ENCODE results near the gene MIDN. TPM values are rescaled to one million over a fixed set of nuclear protein-coding genes. Genes with fewer than 3 reads are reported as not detected.
"Not testable (repeated sequence)": the region's sequence is repeated elsewhere in the genome, so short reads cannot be mapped to it uniquely, and the experiment has no call there.

Gene MIDN
- total and polyA plus RNA-seq, 2 donors (not counting 3 experiments of a cell fraction or from before 2014, with no cell fraction given), result 20.0 to 85.9 TPM

GRCh38 chr19:1206864-1207450 is 41.4 kb upstream of the MIDN start:
- no TSS peak for BruUV-seq (replicated peaks)
- Histone ChIP-seq H3K27me3 (ENCODE audit: control insufficient read depth in 2 of 2, insufficient read depth in 2 of 2, low read length in 2 of 2) (no peaks in the 10 kb centered on the region), H3K36me3 (ENCODE audit: control insufficient read depth in 2 of 2, extremely low read depth in 1 of 2, insufficient read depth in 2 of 2, low read length in 2 of 2) (peaks cover 0 to 4% of the 10 kb centered on the region in 2 experiments), H3K27ac (ENCODE audit: insufficient read depth, low read depth, low read length) (peak overlapping the region; percentile 44), H3K4me1 (ENCODE audit: control insufficient read depth, extremely low read depth, insufficient read depth, low read length) (peaks cover 22% of the 10 kb centered on the region), H3K4me2 (ENCODE audit: insufficient read depth, low read length) (peak overlapping the region; percentile 77), H3K4me3 (replicated peaks in 1 of 3; ENCODE audit: insufficient read depth in 1 of 3, low read depth in 1 of 3, low read length in 3 of 3) (peak overlapping the region; percentile 76 to 88 (median 86)), H2AFZ (ENCODE audit: low read depth, low read length) (no peak overlapping the region), H3K9me1 (replicated peaks; ENCODE audit: control insufficient read depth, extremely low read depth, insufficient read depth, low read length) (no peaks in the 10 kb centered on the region), H4K20me1 (replicated peaks; ENCODE audit: control insufficient read depth, extremely low read depth, insufficient read depth, low read length) (no peaks in the 10 kb centered on the region), H3K9ac (replicated peaks; ENCODE audit: extremely low read depth, insufficient read depth, low read length) (peak overlapping the region; percentile 79), H3K79me2 (ENCODE audit: control insufficient read depth, insufficient read depth, low read length) (peaks cover 57% of the 10 kb centered on the region), H3K9me3 (replicated peaks; ENCODE audit: control insufficient read depth, insufficient read depth, low read length) (no peaks in the 10 kb centered on the region)
- intact Hi-C loops (cut with micrococcal nuclease) (no loop called here), dilution Hi-C loops (cut with MboI; ENCODE audit: extremely low pct_ligation_motif_present, low sequenced_read_pairs) (no loop called here)
- DNase-seq (ENCODE audit: low read depth, low spot score) (no peak), FAIRE-seq (no peak)
- no peak for TF ChIP-seq JUN (IDR thresholded peaks at IDR 0.05; ENCODE audit: borderline replicate concordance, insufficient read depth, insufficient read length, low read depth)
- TF ChIP-seq POLR2AphosphoS5 (IDR thresholded peaks at IDR 0.05; ENCODE audit: insufficient read depth, low read depth, low read length), result no peak
- TF ChIP-seq, protein P1, sequence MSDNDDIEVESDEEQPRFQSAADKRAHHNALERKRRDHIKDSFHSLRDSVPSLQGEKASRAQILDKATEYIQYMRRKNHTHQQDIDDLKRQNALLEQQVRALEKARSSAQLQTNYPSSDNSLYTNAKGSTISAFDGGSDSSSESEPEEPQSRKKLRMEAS (IDR thresholded peaks at IDR 0.05; ENCODE audit: insufficient read depth, insufficient read length), result no peak
- TF ChIP-seq, protein P2, sequence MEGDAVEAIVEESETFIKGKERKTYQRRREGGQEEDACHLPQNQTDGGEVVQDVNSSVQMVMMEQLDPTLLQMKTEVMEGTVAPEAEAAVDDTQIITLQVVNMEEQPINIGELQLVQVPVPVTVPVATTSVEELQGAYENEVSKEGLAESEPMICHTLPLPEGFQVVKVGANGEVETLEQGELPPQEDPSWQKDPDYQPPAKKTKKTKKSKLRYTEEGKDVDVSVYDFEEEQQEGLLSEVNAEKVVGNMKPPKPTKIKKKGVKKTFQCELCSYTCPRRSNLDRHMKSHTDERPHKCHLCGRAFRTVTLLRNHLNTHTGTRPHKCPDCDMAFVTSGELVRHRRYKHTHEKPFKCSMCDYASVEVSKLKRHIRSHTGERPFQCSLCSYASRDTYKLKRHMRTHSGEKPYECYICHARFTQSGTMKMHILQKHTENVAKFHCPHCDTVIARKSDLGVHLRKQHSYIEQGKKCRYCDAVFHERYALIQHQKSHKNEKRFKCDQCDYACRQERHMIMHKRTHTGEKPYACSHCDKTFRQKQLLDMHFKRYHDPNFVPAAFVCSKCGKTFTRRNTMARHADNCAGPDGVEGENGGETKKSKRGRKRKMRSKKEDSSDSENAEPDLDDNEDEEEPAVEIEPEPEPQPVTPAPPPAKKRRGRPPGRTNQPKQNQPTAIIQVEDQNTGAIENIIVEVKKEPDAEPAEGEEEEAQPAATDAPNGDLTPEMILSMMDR (IDR thresholded peaks at IDR 0.05; ENCODE audit: extremely low read depth in 1 of 2, insufficient read depth in 1 of 2, low read depth in 1 of 2, low read length in 2 of 2), result no peak
- TF ChIP-seq GATA2 (IDR thresholded peaks at IDR 0.05; ENCODE audit: insufficient read depth, insufficient read length, low read depth, low read length), result no peak
- TF ChIP-seq FOS (IDR thresholded peaks at IDR 0.05; ENCODE audit: borderline replicate concordance, insufficient read depth, low read length), result no peak
- no peak for TF ChIP-seq EZH2 (IDR thresholded peaks at IDR 0.05; ENCODE audit: borderline replicate concordance, low read depth, low read length, severe bottlenecking)
- no peak for TF ChIP-seq POLR2A (IDR thresholded peaks at IDR 0.05; ENCODE audit: low read depth, low read length)
- TF ChIP-seq MYC (IDR thresholded peaks at IDR 0.05; ENCODE audit: low read depth, low read length), result no peak
- ChIA-PET POLR2A (no interaction called here), CTCF (no interaction called here)

- not testable (repeated sequence) for BruUV-seq (replicated peaks)
Measured at GRCh38 chr19:1208830-1209229, 39.6 kb upstream of the MIDN start.

More at GRCh38 chr19:1208830-1209229, 39.6 kb upstream of the MIDN start:
- Histone ChIP-seq H3K79me2 (ENCODE audit: control insufficient read depth, insufficient read depth, low read length) (peaks cover 66% of the 10 kb centered on the region), H3K4me1 (ENCODE audit: control insufficient read depth, extremely low read depth, insufficient read depth, low read length) (peaks cover 22% of the 10 kb centered on the region)
- DNase-seq (ENCODE audit: low read depth, low spot score); H3K36me3 ChIP-seq (ENCODE audit: control insufficient read depth in 2 of 2, extremely low read depth in 1 of 2, insufficient read depth in 2 of 2, low read length in 2 of 2); H4K20me1 ChIP-seq (replicated peaks; ENCODE audit: control insufficient read depth, extremely low read depth, insufficient read depth, low read length); H3K4me2 ChIP-seq (ENCODE audit: insufficient read depth, low read length); dilution Hi-C loops (cut with MboI; ENCODE audit: extremely low pct_ligation_motif_present, low sequenced_read_pairs); FAIRE-seq; H3K27me3 ChIP-seq (ENCODE audit: control insufficient read depth in 2 of 2, insufficient read depth in 2 of 2, low read length in 2 of 2); H3K27ac ChIP-seq (ENCODE audit: insufficient read depth, low read depth, low read length); intact Hi-C loops (cut with micrococcal nuclease); H3K4me3 ChIP-seq (replicated peaks in 1 of 3; ENCODE audit: insufficient read depth in 1 of 3, low read depth in 1 of 3, low read length in 3 of 3); POLR2A ChIA-PET; CTCF ChIA-PET; H2AFZ ChIP-seq (ENCODE audit: low read depth, low read length); H3K9me3 ChIP-seq (replicated peaks; ENCODE audit: control insufficient read depth, insufficient read depth, low read length); H3K9ac ChIP-seq (replicated peaks; ENCODE audit: extremely low read depth, insufficient read depth, low read length); H3K9me1 ChIP-seq (replicated peaks; ENCODE audit: control insufficient read depth, extremely low read depth, insufficient read depth, low read length): not testable (repeated sequence)

All from endothelial cell of umbilical vein (primary cell).